Lung (tissue), 12 donors: Measurements from ENCODE around the gene AKNAD1. TPM values are rescaled to one million over a fixed set of nuclear protein-coding genes. Genes with fewer than 3 reads are reported as not detected.

Source experiments
- ATAC-seq: fragments of 200-7000 bp; cut with Tn5 transposase; one replicate; pipeline ENCODE4 v1.9.1; 2020; ENCODE audit warnings: moderate number of reproducible peaks; ENCODE audit not compliant: insufficient read depth, low FRiP score
- DNase-seq, 3 donors: peaks; one replicate each; pipeline ENCODE4 v3.0.0-alpha.2; 2013 to 2017
- H3K27ac ChIP-seq, 2 donors: one replicate each; pipeline ENCODE4 v1.5.1; 2013; ENCODE audit warnings: mild to moderate bottlenecking in 2 of 2, moderate library complexity in 2 of 2, control low read depth in 1 of 2, inconsistent platforms in 1 of 2, low read depth in 1 of 2, low read length in 1 of 2
- H3K27me3 ChIP-seq, 3 donors: one replicate each; pipeline ENCODE4 v1.5.1; 2013; ENCODE audit warnings: low read length in 2 of 3; ENCODE audit not compliant: control insufficient read depth in 3 of 3, insufficient read depth in 3 of 3
- H3K36me3 ChIP-seq, 4 donors: one replicate each; pipeline ENCODE4 v1.5.1; 2013; ENCODE audit warnings: low read length in 4 of 4, mild to moderate bottlenecking in 1 of 4, moderate library complexity in 1 of 4; ENCODE audit not compliant: control insufficient read depth in 4 of 4, insufficient read depth in 4 of 4
- H3K4me1 ChIP-seq, 5 donors: one replicate each; pipeline ENCODE4 v1.5.1; 2013; ENCODE audit warnings: low read length in 5 of 5, mild to moderate bottlenecking in 2 of 5, moderate library complexity in 1 of 5; ENCODE audit not compliant: control insufficient read depth in 5 of 5, insufficient read depth in 5 of 5
- H3K4me3 ChIP-seq: one replicate; pipeline ENCODE4 v1.5.1; 2013; ENCODE audit warnings: mild to moderate bottlenecking, control low read depth, moderate library complexity
- H3K9ac ChIP-seq, 2 donors: one replicate each; pipeline ENCODE4 v1.5.1; 2013; ENCODE audit warnings: low read length in 2 of 2, control low read depth in 1 of 2; ENCODE audit not compliant: insufficient read depth in 1 of 2
- H3K9me3 ChIP-seq, 4 donors: one replicate each; pipeline ENCODE4 v1.5.1; 2013; ENCODE audit warnings: low read length in 3 of 4, mild to moderate bottlenecking in 1 of 4, moderate library complexity in 1 of 4; ENCODE audit not compliant: control insufficient read depth in 4 of 4, insufficient read depth in 3 of 4
- CTCF ChIP-seq: IDR thresholded peaks from 2 replicates; pipeline ENCODE4 v1.5.1; 2012; ENCODE audit warnings: mild to moderate bottlenecking; ENCODE audit errors: control extremely low read depth, extremely low read depth
- WGBS, 2 donors: extraction: QIAGEN DNeasy Blood & Tissue Kit; methylation state at CpG; one replicate each; pipeline ENCODE4 v1.1.7; 2013; 5-methylcytosine and 5-hydroxymethylcytosine counted together
- polyA plus RNA-seq, 2 donors: library from polyadenylated mRNA; stranded (reverse); fragments of 200-250 nt; gene quantifications; one replicate each; pipeline ENCODE4 v1.2.1, GENCODE V29; 2013
- total RNA-seq, 2 donors: library from RNA; depleted of rRNA in 1 of 2; stranded (reverse); fragments of >200 nt in 1 of 2; gene quantifications; one replicate each; pipeline ENCODE4 v1.2.1, GENCODE V29; 2014 to 2021
- donor health status: control.
- donor health status: control.
- donor health status: Bipolar disorder and iron deficiency.
- donor health status: healthy.
- donor health status: DM: yes; HTN: yes; CAD: no.

The AKNAD1 gene
- total and polyA plus RNA-seq, 4 donors = 0.02 to 0.31 (median 0.22) TPM; not detected in 1

GRCh38 chr1:108777839-108778238 is 79.1 kb downstream of the AKNAD1 start:
- Histone ChIP-seq H3K4me1 (no peaks in the 10 kb centered on the region), H3K36me3 (peaks cover 8 to 23% (median 13%) of the 10 kb centered on the region in 4 donors), H3K9me3 (no peaks in the 10 kb centered on the region), H3K27ac (no peak overlapping the region), H3K27me3 (no peaks in the 10 kb centered on the region), H3K9ac (no peak overlapping the region), H3K4me3 (no peak overlapping the region)
- ATAC-seq (no peak), DNase-seq (no peak)
- no peak for TF ChIP-seq CTCF

GRCh38 chr1:108767708-108768107 is 89.2 kb downstream of the AKNAD1 start:
- no peak overlapping the region for H3K4me3 ChIP-seq
- no peaks in the 10 kb centered on the region for H3K27me3 ChIP-seq
- no peaks in the 10 kb centered on the region for H3K4me1 ChIP-seq
- no peak overlapping the region for H3K9ac ChIP-seq
- TF ChIP-seq CTCF = no peak
- no peaks in the 10 kb centered on the region for H3K9me3 ChIP-seq
- H3K36me3 ChIP-seq = peaks cover 7 to 19% (median 13%) of the 10 kb centered on the region in 4 donors
- 93 to 94% methylated on average over 3 of the region's 3 CpGs for WGBS, 2 donors
- DNase-seq (no peak), ATAC-seq (no peak)
- H3K27ac ChIP-seq = no peak overlapping the region

GRCh38 chr1:108767115-108767514 is 89.8 kb downstream of the AKNAD1 start:
- Histone ChIP-seq H3K9me3 (no peaks in the 10 kb centered on the region), H3K4me3 (no peak overlapping the region), H3K4me1 (no peaks in the 10 kb centered on the region), H3K9ac (no peak overlapping the region), H3K27ac (no peak overlapping the region), H3K27me3 (no peaks in the 10 kb centered on the region), H3K36me3 (peaks cover 7 to 19% (median 14%) of the 10 kb centered on the region in 4 donors)
- ATAC-seq (no peak), DNase-seq (no peak)
- 43 to 45% methylated on average over 1 of the region's 1 CpG for WGBS, 2 donors
- no peak for TF ChIP-seq CTCF

Other genes with a start within 250 kb of the AKNAD1 start
- gene HENMT1, start 196.0 kb downstream of the AKNAD1 start, total RNA-seq = 1 to 10 TPM; 3.6 to 5.7 TPM
- 1 to 10 TPM; 3.4 to 7.8 TPM for gene HENMT1, start 196.0 kb downstream of the AKNAD1 start, polyA plus RNA-seq
- 10 to 100 TPM; 27.5 to 32.1 TPM for gene PRPF38B, start 164.8 kb downstream of the AKNAD1 start, total RNA-seq
- gene PRPF38B, start 164.8 kb downstream of the AKNAD1 start, polyA plus RNA-seq = 10 to 100 TPM; 26.8 to 38.3 TPM
- gene FNDC7, start 144.2 kb downstream of the AKNAD1 start, total RNA-seq = under 1 TPM; 0.06 TPM
- gene FNDC7, start 144.2 kb downstream of the AKNAD1 start, polyA plus RNA-seq = under 1 TPM in 1 of 2 donors, not detected in 1; 0.01 TPM
- 10 to 100 TPM; 39.3 to 83.6 TPM for gene STXBP3, start 110.4 kb downstream of the AKNAD1 start, total RNA-seq
- 10 to 100 TPM; 33.6 to 40.7 TPM for gene STXBP3, start 110.4 kb downstream of the AKNAD1 start, polyA plus RNA-seq
- 10 to 100 TPM; 24.4 to 26.5 TPM for gene GPSM2, start 19.9 kb upstream of the AKNAD1 start, total RNA-seq
- 1 to 10 TPM; 5.9 to 6.5 TPM for gene GPSM2, start 19.9 kb upstream of the AKNAD1 start, polyA plus RNA-seq
- gene CLCC1, start 106.4 kb upstream of the AKNAD1 start, total RNA-seq = 10 to 100 TPM; 27.4 to 29.2 TPM
- 10 to 100 TPM in 1 of 2 donors, 1 to 10 TPM in 1; 9.7 to 12.2 TPM for gene CLCC1, start 106.4 kb upstream of the AKNAD1 start, polyA plus RNA-seq
- 10 to 100 TPM; 16.3 to 17.7 TPM for gene WDR47, start 185.0 kb upstream of the AKNAD1 start, total RNA-seq
- 1 to 10 TPM; 3.1 to 6.0 TPM for gene WDR47, start 185.0 kb upstream of the AKNAD1 start, polyA plus RNA-seq
- 10 to 100 TPM; 22.2 to 35.8 TPM for gene TAF13, start 218.9 kb upstream of the AKNAD1 start, total RNA-seq
- 10 to 100 TPM; 32.9 to 39.4 TPM for gene TAF13, start 218.9 kb upstream of the AKNAD1 start, polyA plus RNA-seq
- gene TMEM167B, start 233.7 kb upstream of the AKNAD1 start, total RNA-seq = 10 to 100 TPM; 35.4 to 44.6 TPM
- 10 to 100 TPM; 22.5 to 35.8 TPM for gene TMEM167B, start 233.7 kb upstream of the AKNAD1 start, polyA plus RNA-seq